GM21576 (cell line): Measurements from ENCODE around the gene TTI1.
"Not testable (repeated sequence)": the region's sequence is repeated elsewhere in the genome, so short reads cannot be mapped to it uniquely, and the experiment has no call there.

Experiments
- ATAC-seq: cut with Tn5 transposase; IDR thresholded peaks from one replicate; pipeline ENCODE4 v1.9.1; 2021; ENCODE audit warnings: mild to moderate bottlenecking, moderate library complexity; ENCODE audit not compliant: unreplicated experiment

TTI1 gene

GRCh38 chr20:37970856-37971245 lies 62.4 kb downstream of the TTI1 start:
- ATAC-seq, result no peak

GRCh38 chr20:37969949-37970855 lies 63.1 kb downstream of the TTI1 start:
- ATAC-seq, result no peak

GRCh38 chr20:37968841-37969401 lies 64.3 kb downstream of the TTI1 start:
- ATAC-seq, result no peak

GRCh38 chr20:37963483-37963882 lies 69.8 kb downstream of the TTI1 start:
- ATAC-seq, result not testable (repeated sequence)

GRCh38 chr20:37961066-37961465 lies 72.2 kb downstream of the TTI1 start:
- no peak for ATAC-seq

- ATAC-seq, result no peak
These were observed 74.3 kb downstream of the TTI1 start for GRCh38 chr20:37958856-37959520.

GRCh38 chr20:37956107-37956585 lies 77.1 kb downstream of the TTI1 start:
- no peak for ATAC-seq

GRCh38 chr20:37955511-37955910 lies 77.7 kb downstream of the TTI1 start:
- no peak for ATAC-seq

- no peak for ATAC-seq
These were observed 78.6 kb downstream of the TTI1 start for GRCh38 chr20:37954626-37955025.

GRCh38 chr20:37954190-37954589 lies 79.1 kb downstream of the TTI1 start:
- no peak for ATAC-seq

- no peak for ATAC-seq
These were observed 84.3 kb downstream of the TTI1 start for GRCh38 chr20:37948956-37949355.

- ATAC-seq, result no peak
These were observed 85.3 kb downstream of the TTI1 start for GRCh38 chr20:37947943-37948342.

GRCh38 chr20:37946946-37947345 lies 86.3 kb downstream of the TTI1 start:
- no peak for ATAC-seq

- no peak for ATAC-seq
These were observed 88.1 kb downstream of the TTI1 start for GRCh38 chr20:37945091-37945547.

- ATAC-seq, result no peak
These were observed 88.7 kb downstream of the TTI1 start for GRCh38 chr20:37944456-37944981.

GRCh38 chr20:37943501-37944455 lies 89.5 kb downstream of the TTI1 start:
- ATAC-seq, result no peak

- ATAC-seq, result no peak
These were observed 90.2 kb downstream of the TTI1 start for GRCh38 chr20:37943033-37943432.

GRCh38 chr20:37941992-37942391 lies 91.3 kb downstream of the TTI1 start:
- ATAC-seq, result no peak

- no peak for ATAC-seq
These were observed 91.9 kb downstream of the TTI1 start for GRCh38 chr20:37941332-37941731.

- no peak for ATAC-seq
These were observed 92.4 kb downstream of the TTI1 start for GRCh38 chr20:37940858-37941257.
